Kidney (tissue), 14 donors: Measurements from ENCODE around the gene PSMC6. TPM values are rescaled to one million over a fixed set of nuclear protein-coding genes. Genes with fewer than 3 reads are reported as not detected.

Source experiments
- DNase-seq, 5 donors: peaks; one replicate each; pipeline ENCODE4 v3.0.0-alpha.2; 2013 to 2020
- FAIRE-seq: peaks from 2 replicates; lab custom pipeline; 2012; peaks lifted over from hg19 to GRCh38; lab: Jason Lieb, UNC
- H3K27ac ChIP-seq, 2 donors: one replicate each; pipeline ENCODE4 v1.7.0; 2013; ENCODE audit warnings: low read depth in 2 of 2, low read length in 2 of 2, inconsistent platforms in 1 of 2
- H3K27me3 ChIP-seq: one replicate; pipeline ENCODE4 v1.7.1; 2013; ENCODE audit warnings: low read length, inconsistent platforms; ENCODE audit not compliant: control insufficient read depth, insufficient read depth
- H3K36me3 ChIP-seq, 3 donors: one replicate each; pipeline versions ENCODE4 v1.7.0 to v1.7.1; 2013; ENCODE audit warnings: low read length in 3 of 3, control low read depth in 1 of 3, inconsistent platforms in 1 of 3; ENCODE audit not compliant: insufficient read depth in 3 of 3, control insufficient read depth in 2 of 3
- H3K4me1 ChIP-seq, 3 donors: one replicate each; pipeline versions ENCODE4 v1.7.0 to v1.7.1; 2013; ENCODE audit warnings: low read length in 3 of 3, inconsistent platforms in 1 of 3, low read depth in 1 of 3; ENCODE audit not compliant: control insufficient read depth in 2 of 3, insufficient read depth in 2 of 3
- H3K4me3 ChIP-seq, 3 donors: one replicate each; pipeline versions ENCODE4 v1.7.0 to v1.8.1; 2013; ENCODE audit warnings: low read length in 3 of 3, control low read depth in 1 of 3, inconsistent platforms in 1 of 3
- H3K9ac ChIP-seq, 3 donors: one replicate each; pipeline versions ENCODE4 v1.7.0 to v1.7.1; 2013; ENCODE audit warnings: low read length in 3 of 3, control low read depth in 1 of 3, inconsistent platforms in 1 of 3
- H3K9me3 ChIP-seq, 3 donors: one replicate each; pipeline versions ENCODE4 v1.7.0 to v1.7.1; 2013; ENCODE audit warnings: low read length in 3 of 3, control low read depth in 1 of 3, inconsistent platforms in 1 of 3; ENCODE audit not compliant: control insufficient read depth in 2 of 3, insufficient read depth in 1 of 3
- intact Hi-C: fragments of 100-400 bp; cut with DNase I; formaldehyde crosslinking; loops from one replicate; pipeline ENCODE4 v1.11.1; 2022
- polyA plus RNA-seq: library from polyadenylated mRNA; stranded (reverse); fragments of 350-450 nt; fragmentation: Illumina TruSeq; extraction: RNeasy Lipid Tissue Mini Kit (QIAGEN cat#74804); gene quantifications from one replicate; pipeline ENCODE4 v1.2.3, GENCODE V29; 2014; ENCODE audit warnings: low read depth, low replicate concordance; ENCODE audit not compliant: insufficient read depth
- total RNA-seq: library from RNA; stranded (reverse); fragmentation: NEBNext Ultra II Directional; extraction: Animal tissue kit (Norgen Biotek cat#: 25700); gene quantifications from one replicate; pipeline ENCODE4 v1.2.1, GENCODE V29; 2021
- TF ChIP-seq, protein P1 (sequence below): IDR thresholded peaks from 3 replicates; pipeline ENCODE4 v1.5.1; 2012; ENCODE audit warnings: mild to moderate bottlenecking, moderate library complexity, borderline replicate concordance; ENCODE audit not compliant: insufficient read depth; ENCODE audit errors: extremely low read depth
- donor health status: control.
- donor health status: control.
- donor health status: control.
- donor health status: control.
- donor health status: control.
- donor health status: DM: yes; HTN: yes; CAD: no.
- donor health status: Normal renal cell carcinoma (clear cell type).

The PSMC6 gene
- total and polyA plus RNA-seq, 2 donors from 2014 or later, result 66.3 to 81.4 TPM

DNA sequence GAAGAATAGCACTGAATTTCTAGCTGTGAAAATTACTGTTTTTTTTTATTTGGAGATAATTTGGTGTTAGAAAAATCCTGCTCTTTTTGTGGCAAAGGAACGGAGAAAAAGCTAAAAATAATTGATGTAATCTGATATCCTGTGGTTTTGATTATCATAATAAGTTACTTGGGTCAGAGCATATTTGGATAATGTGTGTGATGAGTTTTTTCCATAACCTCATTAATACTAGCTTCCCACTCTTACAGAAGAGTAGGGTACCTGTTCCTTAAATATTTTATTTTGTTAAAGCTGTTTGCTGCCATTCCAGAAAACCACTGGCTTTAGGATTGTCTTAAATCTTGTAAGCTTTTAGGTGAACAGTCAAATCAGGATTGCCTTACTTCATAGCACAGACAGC, 4.7 kb downstream of the PSMC6 start:
- peaks cover 12 to 43% (median 25%) of the 10 kb centered on the region in 3 donors for H3K36me3 ChIP-seq
- peaks cover 0 to 7% (median 7%) of the 10 kb centered on the region in 3 donors for H3K4me1 ChIP-seq
- H3K4me3 ChIP-seq, result no peak overlapping the region
- no peaks in the 10 kb centered on the region for H3K27me3 ChIP-seq
- FAIRE-seq, result no peak
- H3K9ac ChIP-seq, result no peak overlapping the region
- intact Hi-C loops, result no loop called here
- no peaks in the 10 kb centered on the region for H3K9me3 ChIP-seq
- no peak for DNase-seq
- TF ChIP-seq, protein P1, sequence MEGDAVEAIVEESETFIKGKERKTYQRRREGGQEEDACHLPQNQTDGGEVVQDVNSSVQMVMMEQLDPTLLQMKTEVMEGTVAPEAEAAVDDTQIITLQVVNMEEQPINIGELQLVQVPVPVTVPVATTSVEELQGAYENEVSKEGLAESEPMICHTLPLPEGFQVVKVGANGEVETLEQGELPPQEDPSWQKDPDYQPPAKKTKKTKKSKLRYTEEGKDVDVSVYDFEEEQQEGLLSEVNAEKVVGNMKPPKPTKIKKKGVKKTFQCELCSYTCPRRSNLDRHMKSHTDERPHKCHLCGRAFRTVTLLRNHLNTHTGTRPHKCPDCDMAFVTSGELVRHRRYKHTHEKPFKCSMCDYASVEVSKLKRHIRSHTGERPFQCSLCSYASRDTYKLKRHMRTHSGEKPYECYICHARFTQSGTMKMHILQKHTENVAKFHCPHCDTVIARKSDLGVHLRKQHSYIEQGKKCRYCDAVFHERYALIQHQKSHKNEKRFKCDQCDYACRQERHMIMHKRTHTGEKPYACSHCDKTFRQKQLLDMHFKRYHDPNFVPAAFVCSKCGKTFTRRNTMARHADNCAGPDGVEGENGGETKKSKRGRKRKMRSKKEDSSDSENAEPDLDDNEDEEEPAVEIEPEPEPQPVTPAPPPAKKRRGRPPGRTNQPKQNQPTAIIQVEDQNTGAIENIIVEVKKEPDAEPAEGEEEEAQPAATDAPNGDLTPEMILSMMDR, result no peak
- no peak overlapping the region for H3K27ac ChIP-seq

DNA sequence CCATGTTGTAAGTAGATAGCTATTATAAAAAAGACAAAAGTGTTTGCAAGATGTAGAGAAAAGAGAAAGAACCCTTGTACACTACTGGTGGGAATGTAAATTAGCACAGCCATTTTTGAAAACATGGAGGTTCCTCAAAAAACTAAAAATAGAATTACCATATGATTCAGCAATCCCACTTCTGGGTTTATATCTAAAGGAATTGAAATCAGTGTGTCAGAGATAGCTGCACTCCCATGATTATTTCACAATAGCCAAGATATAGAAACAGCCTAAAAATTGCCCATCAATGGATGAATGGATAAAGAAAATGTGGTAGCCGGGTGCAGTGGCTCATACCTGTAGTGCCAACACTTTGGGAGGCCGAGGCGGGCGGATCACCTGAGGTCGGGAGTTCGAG, 9.2 kb downstream of the PSMC6 start:
- no peak overlapping the region for H3K4me3 ChIP-seq
- no peak for FAIRE-seq
- H3K36me3 ChIP-seq, result peaks cover 20 to 62% (median 25%) of the 10 kb centered on the region in 3 donors
- H3K27ac ChIP-seq, result no peak overlapping the region
- TF ChIP-seq, protein P1, result no peak
- intact Hi-C loops, result no loop called here
- H3K9ac ChIP-seq, result no peak overlapping the region
- no peak for DNase-seq
- no peaks in the 10 kb centered on the region for H3K27me3 ChIP-seq
- H3K4me1 ChIP-seq, result no peaks in the 10 kb centered on the region
- no peaks in the 10 kb centered on the region for H3K9me3 ChIP-seq

DNA sequence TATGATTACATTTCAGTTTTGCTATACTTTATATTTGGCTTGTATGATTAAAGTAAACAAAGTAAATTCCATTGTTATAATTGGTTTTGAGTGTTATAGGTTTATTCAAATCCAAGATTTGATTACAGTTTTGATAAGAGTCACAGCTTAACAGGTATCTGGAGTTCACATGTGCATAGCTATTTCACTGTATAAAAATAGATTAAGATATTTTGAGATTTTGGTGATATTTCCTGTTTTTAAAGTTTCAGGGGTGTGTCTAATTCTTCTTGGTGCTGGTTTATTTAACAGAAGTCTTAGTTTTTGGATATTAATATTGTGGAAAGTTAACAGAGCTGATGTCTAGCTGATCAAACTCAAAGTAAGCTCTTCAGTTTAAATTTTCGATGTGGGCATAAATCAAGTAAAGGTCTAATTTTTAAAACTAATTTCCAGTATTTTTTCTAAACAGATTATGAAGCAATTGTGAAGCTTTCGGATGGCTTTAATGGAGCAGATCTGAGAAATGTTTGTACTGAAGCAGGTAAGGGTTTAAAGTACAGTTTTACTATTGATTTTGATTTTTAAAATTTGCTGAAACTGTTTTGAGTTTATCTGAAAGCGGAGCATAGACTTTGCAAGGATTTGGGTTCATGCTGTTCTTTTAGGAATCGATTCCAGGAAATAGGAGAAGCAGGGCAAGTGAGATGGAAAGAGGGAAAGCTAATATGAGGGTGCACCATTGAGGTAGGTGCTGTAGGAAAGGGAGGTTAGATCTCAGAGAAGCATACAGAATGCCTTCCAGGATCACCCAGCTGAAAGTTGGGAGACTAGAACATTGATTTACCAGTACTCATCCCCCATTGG, 16.7 kb downstream of the PSMC6 start:
- Histone ChIP-seq H3K9ac (no peak overlapping the region), H3K36me3 (peaks cover 14 to 55% (median 22%) of the 10 kb centered on the region in 3 donors), H3K9me3 (no peaks in the 10 kb centered on the region), H3K27ac (no peak overlapping the region), H3K4me1 (peaks cover 0 to 3% (median 0%) of the 10 kb centered on the region in 3 donors), H3K27me3 (no peaks in the 10 kb centered on the region), H3K4me3 (no peak overlapping the region)
- intact Hi-C loops, result no loop called here
- no peak for DNase-seq
- TF ChIP-seq, protein P1, result no peak
- FAIRE-seq, result no peak
